HG02571 (cell line): ENCODE data around the gene PAK6.

ENCODE experiments used
- ATAC-seq: cut with Tn5 transposase; IDR thresholded peaks from one replicate; pipeline ENCODE4 v1.9.1; 2021; ENCODE audit warnings: mild to moderate bottlenecking, moderate library complexity; ENCODE audit not compliant: unreplicated experiment

PAK6 gene

DNA sequence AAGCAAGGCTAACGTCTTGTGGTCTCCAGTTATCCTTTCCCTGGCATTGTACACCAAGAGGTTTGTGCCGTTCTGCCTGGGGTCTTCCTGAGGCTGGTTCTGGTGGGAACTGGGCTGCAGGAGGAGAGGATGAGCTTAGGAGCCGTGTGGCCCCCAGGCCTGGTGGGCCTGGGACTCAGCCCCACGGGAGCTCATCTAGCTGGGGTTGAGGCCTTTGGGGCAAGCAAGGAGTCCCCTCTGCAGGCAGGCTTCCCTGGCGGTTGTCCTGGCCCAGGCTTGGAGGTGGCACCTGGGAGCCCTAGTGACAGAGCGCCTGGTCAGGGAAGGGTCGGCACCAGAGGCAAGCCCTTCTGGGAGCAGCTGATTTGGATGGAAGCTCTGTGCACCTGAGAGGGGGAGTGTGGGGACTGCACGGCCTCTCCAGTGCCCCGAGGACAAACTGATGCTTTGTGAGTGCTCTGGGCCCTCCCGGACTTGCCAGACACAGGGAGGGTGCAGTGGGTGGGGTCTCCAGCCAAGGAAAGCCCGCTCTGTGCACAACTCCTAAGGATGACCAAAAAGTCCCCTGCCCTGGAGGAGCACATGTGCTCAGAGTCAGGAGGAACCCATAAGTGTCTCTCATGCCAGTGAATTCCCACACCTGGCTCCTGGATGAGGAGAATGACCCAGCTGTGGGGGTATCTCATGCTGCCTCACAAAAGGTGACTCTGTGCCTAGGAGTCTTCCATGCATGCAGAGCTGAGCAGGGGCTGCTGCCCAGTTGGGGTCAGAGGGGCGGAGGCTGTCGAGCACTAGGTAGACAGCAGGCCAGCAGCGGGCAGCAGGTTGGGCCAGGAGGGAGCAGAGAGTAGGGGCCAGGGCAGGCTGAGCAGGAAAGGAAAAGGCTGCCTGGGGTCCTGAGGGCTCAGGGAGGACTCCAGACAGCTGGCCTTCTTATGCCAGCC is 2.7 kb downstream of the PAK6 start:
- no peak for ATAC-seq

DNA sequence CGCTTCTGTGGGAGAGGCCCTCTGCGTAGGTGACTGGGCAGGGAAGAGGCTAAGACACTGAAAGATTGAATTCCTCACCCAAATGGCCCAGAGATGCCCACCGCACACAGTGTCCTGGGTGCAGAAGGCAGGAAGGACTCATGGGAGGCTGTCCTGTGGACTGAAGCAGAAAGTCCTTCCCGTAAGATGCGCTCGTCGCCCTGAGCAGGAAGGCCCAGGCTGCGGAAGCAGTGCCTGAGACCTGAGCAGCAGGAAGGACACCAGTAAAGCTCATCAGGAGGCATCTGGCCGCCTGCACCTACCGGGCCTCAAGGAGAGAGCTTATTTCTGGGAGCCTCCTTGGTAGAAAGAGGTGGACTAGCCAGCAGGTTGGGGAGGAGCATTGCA is 3.3 kb downstream of the PAK6 start:
- no peak for ATAC-seq

DNA sequence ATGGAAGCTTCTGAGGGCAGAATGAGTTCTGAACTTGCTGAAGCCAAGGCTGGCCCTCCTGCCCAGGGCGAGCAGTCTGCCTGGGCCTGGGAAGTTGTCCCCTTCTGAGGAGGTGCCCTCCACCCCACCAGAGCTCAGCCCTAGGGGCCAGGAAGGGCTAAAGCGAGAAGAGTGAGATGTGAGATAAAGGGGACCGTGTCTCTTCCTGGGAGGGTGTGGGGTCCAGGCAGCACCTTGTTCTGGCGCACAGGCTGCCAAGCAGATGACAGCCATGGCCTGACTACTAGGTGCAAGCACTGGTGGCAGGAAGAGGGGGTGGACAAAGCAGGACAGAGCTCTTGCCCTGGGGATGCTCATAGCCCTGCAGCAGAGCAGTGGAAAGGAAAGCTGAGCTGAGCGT is 3.7 kb downstream of the PAK6 start:
- ATAC-seq, result no peak

DNA sequence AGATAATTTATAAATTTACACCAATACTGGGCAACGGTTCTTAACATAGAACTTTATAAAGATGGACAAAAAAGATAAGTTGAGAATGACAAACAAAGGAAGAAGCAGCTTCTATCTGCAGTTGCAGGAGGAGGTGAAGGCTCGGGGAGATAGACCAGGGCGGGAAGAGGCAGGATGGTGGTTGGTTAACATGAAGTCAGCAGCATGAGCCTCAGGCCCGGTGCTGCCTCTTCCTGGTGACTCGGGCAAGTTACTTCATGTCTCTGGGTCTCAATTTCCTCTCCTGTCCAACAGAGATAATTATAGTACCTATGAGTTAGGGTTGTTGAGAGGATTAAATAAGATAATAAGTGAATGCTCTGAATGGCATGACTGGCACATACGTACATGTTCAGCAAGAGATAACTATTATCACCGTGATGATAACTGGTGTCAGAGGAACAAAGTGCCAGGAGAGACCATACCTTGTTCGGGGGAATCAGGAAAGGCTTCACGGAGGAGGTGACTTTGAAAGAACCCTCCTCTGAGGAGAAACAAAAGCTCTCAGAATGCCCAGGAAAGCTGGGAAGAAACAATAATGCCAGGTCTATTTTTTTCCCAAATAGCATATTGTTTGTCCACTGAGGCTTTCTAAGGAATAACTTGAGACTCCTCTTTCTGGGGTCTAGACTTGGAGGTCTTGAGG is 4.4 kb downstream of the PAK6 start:
- no peak for ATAC-seq

DNA sequence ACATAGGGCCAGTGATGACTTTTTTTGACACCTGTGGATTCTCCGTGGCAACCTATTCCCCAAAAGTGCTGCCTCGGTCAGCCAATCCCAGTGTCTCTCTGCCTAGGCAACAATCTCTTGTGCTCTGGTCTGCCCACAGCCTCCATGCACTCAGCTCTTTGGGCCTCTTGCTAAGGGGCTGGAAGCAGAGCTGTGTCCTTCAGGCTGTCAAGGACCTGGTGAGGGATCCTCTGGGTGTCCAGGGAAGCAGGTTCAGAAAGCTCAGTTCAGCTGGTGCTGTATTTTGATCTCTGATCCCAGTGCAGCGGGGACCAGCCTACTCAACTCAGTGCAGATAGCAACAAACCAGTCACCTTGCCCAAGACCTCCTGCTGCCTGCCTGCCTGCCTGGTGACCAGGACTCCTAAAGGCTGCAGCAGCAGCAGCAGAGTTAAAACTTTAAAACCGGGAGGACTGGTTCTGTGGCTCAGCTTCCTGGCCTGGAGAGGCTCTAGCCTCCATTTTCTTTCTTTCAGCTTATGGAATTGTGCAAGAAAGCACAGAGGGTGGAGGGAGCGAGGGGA is 6.2 kb downstream of the PAK6 start:
- ATAC-seq, result no peak

DNA sequence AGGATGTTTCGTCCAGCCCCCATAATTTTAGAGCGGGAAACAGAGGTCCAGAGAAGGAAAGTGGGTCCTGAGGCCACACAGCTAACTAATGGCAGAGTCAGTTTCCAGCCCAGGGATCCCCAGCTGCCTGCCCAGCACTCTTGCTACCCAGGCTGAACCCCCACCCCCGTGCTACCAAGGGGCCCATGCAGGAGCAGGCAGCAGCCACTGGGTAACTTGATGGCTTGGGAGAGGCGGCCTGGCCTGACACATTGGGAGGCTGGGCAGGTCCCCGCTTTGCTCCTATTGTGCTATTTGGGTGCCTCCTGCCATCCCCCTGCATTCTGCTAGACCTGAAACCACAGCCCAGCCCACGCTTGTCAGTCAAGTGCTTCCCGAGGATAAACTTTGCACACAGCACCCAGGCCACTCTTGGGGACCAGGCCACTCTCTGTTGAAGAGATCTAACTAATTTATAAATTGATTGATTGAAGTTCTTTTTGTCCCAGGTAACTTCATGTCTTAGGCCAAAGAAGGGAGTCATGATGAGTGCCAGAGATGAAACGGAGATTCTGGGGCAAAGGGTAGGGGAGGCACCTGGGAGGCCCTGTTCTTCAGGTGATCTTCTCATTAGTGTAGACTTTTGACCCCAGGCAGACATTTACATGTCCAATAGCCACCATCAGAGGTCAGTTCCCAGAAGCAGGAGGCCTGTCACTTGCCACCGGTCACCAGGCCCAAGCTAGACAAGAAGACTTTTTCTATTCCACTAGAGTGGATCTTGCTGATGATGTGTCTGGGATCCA is 7.0 kb downstream of the PAK6 start:
- no peak for ATAC-seq

DNA sequence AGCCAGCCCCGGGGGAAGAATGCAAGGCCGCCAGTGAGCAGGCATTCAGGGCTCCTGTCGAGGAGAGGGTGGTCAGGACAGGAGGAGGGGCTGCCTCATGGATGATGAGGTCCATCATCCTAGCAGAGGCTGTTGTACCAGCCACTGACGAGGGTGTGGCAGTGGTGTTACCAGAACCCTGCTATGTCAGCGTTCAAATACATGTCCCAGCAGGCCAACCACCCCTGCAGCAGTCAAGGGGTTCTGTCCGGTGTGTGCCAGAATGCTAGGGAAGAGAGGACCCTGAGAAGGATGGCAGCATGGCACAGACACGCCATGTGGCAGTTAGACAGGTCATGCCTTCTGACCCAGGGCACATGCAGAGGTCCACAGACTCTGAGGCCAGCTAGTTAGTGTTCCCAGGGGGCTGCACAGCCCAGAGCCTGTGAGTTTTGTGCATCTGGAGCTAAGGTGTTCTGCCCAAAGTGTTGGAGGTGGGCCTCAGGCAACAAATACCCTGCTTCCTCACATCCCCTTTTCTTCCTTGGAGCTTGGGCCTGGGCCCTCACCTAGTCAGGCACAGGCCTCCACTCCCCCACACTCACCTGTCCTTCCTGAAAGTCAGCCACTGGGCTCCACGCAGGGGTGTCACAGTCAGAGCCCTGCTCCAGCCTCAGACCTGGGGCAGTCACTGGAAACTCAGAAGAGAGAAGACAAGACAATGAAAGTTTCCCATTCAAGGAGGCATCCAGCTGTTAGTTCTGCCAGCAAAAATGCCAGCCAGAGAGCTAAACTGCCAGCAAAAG is 7.8 kb downstream of the PAK6 start:
- no peak for ATAC-seq

DNA sequence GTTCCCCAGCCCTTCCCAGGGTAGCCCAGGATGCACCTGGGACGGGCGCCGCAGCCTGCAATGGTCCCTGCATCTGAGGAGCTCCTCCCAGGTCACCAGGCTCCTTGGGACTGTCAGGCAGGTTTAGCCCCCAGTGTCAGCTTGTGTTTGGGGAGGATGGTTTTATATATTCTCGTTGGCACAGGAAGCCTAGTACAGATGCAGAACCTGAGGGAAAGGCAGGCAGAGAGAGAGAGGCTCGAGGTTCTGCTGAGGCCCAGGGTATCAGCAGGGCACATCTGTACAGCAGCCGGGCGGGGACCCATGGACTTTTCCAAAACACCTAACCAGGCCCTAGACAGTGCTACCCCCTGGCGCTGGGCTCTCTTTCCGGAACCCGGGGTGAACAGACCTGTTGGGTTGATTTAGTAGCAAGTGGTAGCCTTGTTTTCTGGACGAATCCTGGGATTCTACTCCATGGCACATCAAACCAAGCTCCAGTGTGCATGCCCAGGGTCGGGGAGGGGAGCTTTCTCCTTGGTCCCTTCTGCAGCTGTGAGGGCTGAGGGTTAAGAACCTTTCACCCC is 8.6 kb downstream of the PAK6 start:
- ATAC-seq, result no peak

DNA sequence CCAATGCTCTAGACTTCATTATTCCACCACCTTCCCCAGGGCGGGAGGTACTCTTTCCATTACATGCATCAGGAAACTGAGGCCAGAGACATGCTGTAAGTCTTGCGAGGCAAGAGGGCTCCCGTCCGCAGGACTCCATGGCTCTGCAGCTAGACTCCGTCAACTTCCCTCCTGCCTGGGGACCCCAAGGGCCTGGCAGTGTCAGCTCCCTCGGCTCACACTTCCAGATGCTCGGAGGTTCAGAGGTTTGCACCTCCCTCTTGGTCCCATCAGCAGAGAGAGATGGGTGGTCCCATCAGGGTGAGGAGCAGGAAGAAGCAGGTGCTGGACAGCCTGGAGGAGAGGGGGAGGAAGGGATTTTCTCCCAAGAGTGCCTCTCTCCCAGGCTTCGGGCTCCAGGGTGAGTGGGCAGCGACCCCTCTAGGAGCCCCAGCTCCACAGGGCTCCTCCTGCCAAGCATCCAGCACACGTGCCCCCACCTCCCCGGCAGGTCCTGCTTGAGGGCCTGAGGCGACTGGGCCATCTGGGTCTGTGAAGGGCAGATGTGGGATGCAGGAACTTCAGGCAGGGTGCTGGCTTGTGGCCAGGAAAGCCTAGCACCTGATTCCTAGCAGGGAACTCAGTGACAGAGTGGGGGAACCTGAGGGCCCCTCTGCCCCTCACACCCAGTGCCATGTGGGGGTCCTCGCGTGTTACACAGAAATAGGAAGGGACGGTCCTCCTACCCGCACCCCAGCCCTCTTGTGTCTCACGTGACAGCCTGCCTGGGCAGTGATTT is 9.3 kb downstream of the PAK6 start:
- no peak for ATAC-seq

DNA sequence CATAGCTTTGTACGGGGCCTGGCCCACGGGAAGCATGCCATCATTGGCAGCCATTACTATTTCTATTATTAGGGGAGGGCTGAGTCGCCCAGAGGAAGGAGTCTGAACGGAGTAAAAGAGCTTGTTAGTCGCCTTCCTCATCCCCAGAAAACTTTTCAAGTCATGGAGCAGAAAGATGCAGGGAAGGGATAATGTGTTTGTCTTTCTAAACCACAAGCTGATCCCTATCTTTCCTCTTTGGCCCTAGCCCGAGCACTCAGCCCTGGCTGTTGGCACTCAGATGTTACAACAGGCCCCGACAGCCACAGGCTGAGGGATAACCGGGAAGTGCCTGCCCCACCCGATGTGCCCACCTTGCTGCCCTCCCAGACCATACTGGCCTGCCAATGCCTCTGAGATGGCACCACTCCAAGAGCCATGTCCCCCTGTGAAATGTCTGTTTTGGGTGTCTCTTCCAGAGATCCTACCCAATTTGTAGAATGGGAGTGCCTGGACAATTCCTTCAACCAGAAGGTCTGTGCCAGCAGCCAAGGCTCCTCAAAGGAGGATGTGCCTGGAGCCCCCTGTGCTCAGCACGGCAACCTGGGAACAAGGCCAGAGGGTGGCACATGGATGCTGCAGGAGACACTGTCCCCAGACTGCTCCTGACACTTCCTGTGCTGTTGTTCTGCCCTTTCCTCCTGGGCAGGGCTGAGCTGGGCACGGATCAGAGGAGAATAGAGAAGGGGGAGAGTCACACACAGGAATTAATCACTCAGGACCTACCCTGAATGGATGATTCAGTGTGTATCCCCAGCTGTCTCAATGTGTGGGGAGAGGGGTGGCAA is 10.8 kb downstream of the PAK6 start:
- ATAC-seq, result no peak

DNA sequence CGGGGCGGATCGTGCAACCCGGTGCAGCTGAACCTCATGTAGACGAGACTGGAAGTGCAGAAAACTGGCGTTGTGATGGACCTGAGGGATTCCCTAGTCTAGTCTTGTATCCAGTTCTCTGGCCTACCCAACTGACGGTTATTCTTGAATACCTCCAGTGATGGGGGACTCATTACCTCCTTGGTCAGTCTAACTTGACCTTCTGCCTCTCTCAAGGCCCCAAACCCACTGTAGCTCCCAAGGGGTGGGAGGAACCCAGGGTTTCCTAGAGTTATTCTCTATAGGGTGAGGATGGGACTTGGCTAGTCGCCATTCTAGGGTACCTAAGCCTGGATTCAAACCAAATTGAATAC is 11.4 kb downstream of the PAK6 start:
- ATAC-seq, result no peak

DNA sequence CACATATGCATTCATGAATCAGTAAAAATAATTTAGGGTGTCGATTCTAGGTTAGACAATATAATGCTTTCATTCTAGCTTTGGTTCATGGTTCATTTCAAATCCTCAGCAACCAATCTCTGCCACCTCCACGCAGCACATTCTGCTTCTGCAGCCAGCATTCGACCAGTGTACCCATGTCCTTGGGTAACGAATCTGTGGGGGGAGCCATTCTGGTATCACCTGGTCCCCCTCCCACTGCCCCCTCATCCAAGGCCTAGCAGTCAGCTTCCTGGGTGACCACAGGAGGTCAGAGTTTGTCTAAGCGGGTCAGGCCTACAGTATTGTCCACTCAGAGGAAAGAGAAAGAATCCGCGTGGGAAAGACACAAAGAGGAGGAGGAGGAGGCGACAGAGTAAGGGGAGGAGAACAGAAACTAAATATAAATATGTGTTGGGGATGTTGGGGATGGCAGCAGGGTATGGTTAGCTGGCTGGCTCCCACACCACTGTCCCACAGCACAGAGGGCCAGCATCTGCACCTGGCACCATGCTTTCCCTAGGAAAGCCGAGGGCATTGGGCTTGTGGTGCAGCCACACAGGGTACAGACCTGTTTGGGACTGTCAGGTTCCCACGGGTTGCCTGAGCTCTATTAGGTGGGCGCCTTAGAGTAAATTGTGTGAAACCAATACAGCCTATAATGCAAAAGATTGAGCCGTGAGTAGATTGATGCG is 12.1 kb downstream of the PAK6 start:
- no peak for ATAC-seq

DNA sequence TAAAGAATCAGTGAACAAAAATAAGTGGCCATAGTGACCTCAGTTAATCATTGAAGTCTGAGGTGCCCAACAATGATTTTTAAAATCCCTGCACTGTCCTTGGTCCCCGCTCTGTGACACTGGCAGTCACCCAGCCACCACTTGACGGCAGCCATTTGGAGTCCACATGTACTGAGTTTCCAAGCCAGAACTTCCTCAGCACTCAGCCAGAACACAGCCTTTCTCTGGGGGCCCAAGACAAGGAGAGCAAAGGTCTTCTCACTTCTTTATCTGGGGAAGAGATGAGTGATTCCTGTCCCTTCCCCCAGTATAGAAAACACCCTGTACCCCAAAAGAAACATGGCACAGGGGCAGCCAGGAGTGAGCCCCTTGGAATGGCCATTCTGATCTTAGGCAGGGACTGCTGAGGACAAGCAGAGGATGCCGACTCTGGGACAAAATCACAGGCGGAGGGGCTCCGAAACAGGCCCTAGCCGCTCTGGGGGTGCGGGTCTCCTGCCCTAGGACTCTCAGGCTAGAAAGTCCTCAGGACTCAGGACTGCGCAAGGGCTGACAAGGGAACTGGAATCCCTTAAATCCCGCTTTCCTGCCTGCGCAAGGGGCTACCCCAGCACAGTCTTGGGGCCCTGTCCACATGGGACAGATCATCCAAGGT is 12.8 kb downstream of the PAK6 start:
- ATAC-seq, result no peak

DNA sequence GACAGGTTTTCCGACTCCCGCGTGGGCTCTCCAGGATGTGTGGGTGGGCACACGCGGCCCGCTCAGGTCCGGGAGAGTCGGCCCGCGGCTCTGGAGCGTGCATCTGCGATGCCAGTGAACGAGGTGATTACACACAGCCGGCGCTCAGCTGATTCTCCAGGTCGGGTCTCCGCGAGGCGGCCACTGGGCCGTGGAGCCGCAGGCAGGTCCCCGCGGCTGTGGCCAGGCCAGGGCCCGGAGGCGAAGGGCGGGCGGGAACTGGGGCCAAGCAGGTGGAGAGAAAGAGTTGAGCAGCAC is 13.2 kb downstream of the PAK6 start:
- ATAC-seq, result no peak

DNA sequence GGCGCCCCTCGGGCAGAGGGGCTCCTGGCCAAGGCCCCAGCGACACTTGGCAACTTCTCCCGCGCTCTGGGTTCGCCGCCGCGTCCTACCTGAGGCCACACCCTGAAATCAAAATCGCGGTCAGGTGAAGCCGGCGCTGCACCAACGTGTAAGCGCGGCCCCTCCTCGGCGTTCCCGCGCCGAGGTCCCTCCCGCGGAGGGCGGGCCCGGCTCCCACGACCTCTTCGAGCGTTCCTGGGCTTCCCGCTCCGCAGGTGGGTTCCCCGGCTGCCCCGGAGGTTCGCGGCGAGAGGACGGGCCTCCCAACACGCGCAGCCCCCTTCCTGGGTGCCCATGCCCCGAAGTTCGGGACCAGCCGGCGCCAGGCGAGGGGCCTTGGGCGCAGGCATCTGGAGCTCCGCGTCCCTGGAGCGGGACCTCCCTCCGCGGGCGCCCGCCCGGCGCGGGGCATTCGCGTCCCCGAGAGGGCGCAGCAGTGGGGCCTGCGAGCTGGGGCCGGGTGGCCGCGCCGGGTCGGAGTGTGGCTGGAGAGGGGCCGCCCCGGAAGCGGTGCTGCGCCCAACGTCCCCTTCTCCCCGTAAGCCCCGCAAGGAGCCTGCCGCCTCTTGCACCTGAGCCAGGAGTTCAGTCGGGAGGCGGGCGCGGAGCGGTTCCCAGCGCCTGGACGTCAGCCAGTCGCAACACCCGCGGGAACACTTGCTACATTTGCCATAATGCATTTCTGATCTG is 13.7 kb downstream of the PAK6 start:
- no peak for ATAC-seq

DNA sequence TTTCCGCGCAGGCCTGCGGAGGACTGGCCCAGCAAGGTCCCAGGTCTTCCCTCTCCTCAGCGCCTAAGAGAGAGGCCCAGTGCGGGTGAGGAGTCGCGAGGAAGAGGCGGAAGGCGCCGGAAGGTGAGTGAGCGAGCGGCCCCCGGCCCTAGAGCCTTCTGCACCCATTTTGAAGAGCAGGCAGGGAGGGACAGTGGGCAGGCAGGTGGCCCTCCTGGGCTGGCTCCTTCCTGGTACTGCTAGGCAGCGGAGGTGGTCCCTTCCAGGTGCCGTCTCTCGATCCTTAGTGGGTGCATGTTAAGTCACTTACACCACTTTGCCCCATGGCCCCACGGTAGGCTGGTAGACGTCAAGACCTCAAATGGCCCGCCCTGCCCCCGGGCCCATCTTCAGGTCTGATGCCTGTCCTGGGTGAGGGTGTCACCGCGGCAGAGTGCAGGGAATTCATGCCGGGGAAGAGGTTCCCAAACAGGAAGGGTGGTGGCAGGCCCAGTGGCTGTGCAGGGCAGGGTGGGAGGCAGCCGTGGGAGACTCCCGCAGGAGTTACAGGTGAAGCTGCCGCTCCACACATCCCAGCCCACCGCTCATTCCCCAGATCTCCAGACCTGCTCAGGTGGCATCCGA is 14.4 kb downstream of the PAK6 start:
- ATAC-seq, result no peak

DNA sequence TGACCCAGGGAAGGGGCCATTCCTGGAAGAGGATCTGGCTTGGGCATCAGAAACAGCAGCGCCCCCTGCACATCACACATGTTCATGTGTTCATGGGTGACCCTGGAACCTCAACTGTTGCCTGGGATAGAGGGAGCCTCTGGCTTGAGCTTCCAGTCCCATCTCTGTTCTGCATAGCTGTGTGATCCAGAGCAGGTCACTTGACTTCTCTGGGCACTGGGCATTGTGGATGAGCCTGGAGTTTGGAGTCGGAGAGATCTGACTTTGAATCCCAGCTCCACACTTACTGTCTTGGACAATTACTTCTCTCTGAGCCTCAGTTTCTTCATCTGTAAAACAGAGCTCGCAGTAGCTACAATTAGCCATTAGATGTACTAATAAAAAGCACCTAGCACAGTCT is 15.6 kb downstream of the PAK6 start:
- ATAC-seq, result no peak
